Erythroblast (primary cell): ENCODE data around the gene ARHGAP8.

ENCODE experiments used
- GATA1 ChIP-seq: IDR thresholded peaks from 2 replicates; pipeline ENCODE4 v1.6.1; 2011; ENCODE audit warnings: low read depth, mild to moderate bottlenecking, control low read depth, low read length, moderate library complexity
- POLR2A ChIP-seq: IDR thresholded peaks from 2 replicates; pipeline ENCODE4 v1.6.1; 2011; ENCODE audit warnings: mild to moderate bottlenecking, low read length

DNA sequence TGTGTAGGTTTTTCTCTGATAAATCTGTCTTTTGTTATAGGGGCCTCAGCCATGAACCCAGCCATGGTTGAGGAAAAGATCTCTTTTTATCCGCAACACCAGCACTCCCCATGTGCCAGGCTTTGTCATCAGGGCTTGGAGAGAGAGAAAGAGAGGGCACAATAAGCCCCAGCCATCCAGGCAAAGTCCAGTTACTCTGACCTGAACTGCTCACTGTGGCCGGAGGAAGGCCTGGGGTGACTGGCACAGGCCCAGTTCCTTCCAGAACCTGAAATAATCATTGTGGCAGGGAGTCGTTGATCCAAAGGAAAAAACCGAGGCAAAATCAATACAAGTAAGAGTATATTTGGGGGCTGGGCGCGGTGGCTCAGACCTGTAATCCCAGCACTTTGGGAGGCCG lies 3.9 kb upstream of the ARHGAP8 start:
- TF ChIP-seq POLR2A (no peak), GATA1 (no peak)
